K562 (cell line): ENCODE measurements around the gene HDLBP. TPM values are rescaled to one million over a fixed set of nuclear protein-coding genes. Genes with fewer than 3 reads are reported as not detected.

ENCODE experiments used
- ATAC-seq: fragments of 200-7000 bp; cut with Tn5 transposase; 3 replicates; pipeline ENCODE4 v1.9.1; 2020; ENCODE audit warnings: moderate library complexity
- BruUV-seq: library from RNA; stranded (reverse); fragments of 400-500 nt; replicated peaks from 2 replicates; lab custom pipeline; 2021; lab: Mats Ljungman, UMichigan
- CTCF ChIA-PET: fragments of 300-600 bp; formaldehyde crosslinking; extraction: SDS; loops from one replicate; lab custom pipeline; 2021; ENCODE audit warnings: low intra/inter-chr PET ratio; lab: Yijun Ruan, JAX
- POLR2A ChIA-PET: fragments of 300-600, 350-650 bp; sonication (Branson Sonifier 250); formaldehyde crosslinking; extraction: SDS; loops from one replicate; lab custom pipeline; 2021; ENCODE audit warnings: antibody characterized with exemption, inconsistent platforms; lab: Yijun Ruan, JAX
- DNase-seq, 4 experiments: peaks; one replicate each; pipeline versions ENCODE4 v3.0.0 to v3.0.0-alpha.2; 2011 to 2018; ENCODE audit warnings: low spot score in 3 of 4, mixed read lengths in 3 of 4; ENCODE audit errors: extremely low read depth in 1 of 4
- FAIRE-seq: peaks from 2 replicates; lab custom pipeline; 2011; peaks lifted over from hg19 to GRCh38; lab: Jason Lieb, UNC
- H2AFZ ChIP-seq: 2 replicates; pipeline ENCODE4 v1.6.0; 2011; ENCODE audit warnings: low read depth, low read length, control low read depth, inconsistent platforms
- H3K27ac ChIP-seq: fragments of 200-600 bp; 3 replicates; pipeline ENCODE4 v1.8.0; 2011; ENCODE audit warnings: low read depth, mild to moderate bottlenecking, control low read depth, inconsistent platforms, low read length, moderate library complexity, mixed read lengths; ENCODE audit errors: extremely low read depth
- H3K27me3 ChIP-seq, 2 experiments: fragments of 300-600 bp in 1 of 2; 2 replicates in 1 of 2; 3 replicates in 1 of 2; pipeline versions ENCODE4 v1.6.0 to v1.8.0; 2011; ENCODE audit warnings: inconsistent platforms in 2 of 2, low read length in 2 of 2, mild to moderate bottlenecking in 1 of 2, mixed read lengths in 1 of 2, moderate library complexity in 1 of 2; ENCODE audit not compliant: control insufficient read depth in 2 of 2, insufficient read depth in 2 of 2
- H3K36me3 ChIP-seq: fragments of 300-600 bp; 3 replicates; pipeline ENCODE4 v1.8.0; 2011; ENCODE audit warnings: mild to moderate bottlenecking, low read length, inconsistent platforms; ENCODE audit not compliant: control insufficient read depth, insufficient read depth
- H3K4me1 ChIP-seq, 2 experiments: fragments of 200-600 bp in 1 of 2; replicated peaks in 1 of 2; 2 replicates in 1 of 2; 3 replicates in 1 of 2; pipeline versions ENCODE4 v1.5.1 to v1.8.0; 2011; ENCODE audit warnings: inconsistent platforms in 2 of 2, low read length in 2 of 2, mild to moderate bottlenecking in 1 of 2, mixed read lengths in 1 of 2, moderate library complexity in 1 of 2; ENCODE audit not compliant: control insufficient read depth in 2 of 2, insufficient read depth in 2 of 2
- H3K4me2 ChIP-seq: 2 replicates; pipeline ENCODE4 v1.6.1; 2011; ENCODE audit warnings: low read length, control low read depth, inconsistent platforms, mixed read lengths; ENCODE audit not compliant: insufficient read depth
- H3K4me3 ChIP-seq: fragments of 200-600 bp; sonication (generic), shearing (Covaris generic); 2 replicates; pipeline ENCODE4 v1.5.1; 2016; ENCODE audit warnings: control low read depth, inconsistent platforms
- H3K79me2 ChIP-seq: fragments of 200-600 bp; 3 replicates; pipeline ENCODE4 v1.8.0; 2011; ENCODE audit warnings: low read length, inconsistent platforms; ENCODE audit not compliant: control insufficient read depth, insufficient read depth
- H3K9ac ChIP-seq, 2 experiments: 2 replicates each; pipeline versions ENCODE4 v1.6.0 to v1.6.1; 2011; ENCODE audit warnings: low read depth in 2 of 2, low read length in 2 of 2, control low read depth in 1 of 2, inconsistent platforms in 1 of 2, mild to moderate bottlenecking in 1 of 2, mixed read lengths in 1 of 2; ENCODE audit not compliant: insufficient read depth in 1 of 2
- H3K9me1 ChIP-seq: one replicate; pipeline ENCODE4 v1.6.0; 2011; ENCODE audit warnings: inconsistent platforms, mild to moderate bottlenecking, low read length, moderate library complexity; ENCODE audit not compliant: control insufficient read depth, insufficient read depth
- H3K9me3 ChIP-seq: replicated peaks from 2 replicates; pipeline ENCODE4 v1.5.1; 2011; ENCODE audit warnings: low read depth, low read length, inconsistent platforms; ENCODE audit not compliant: control insufficient read depth, insufficient read depth
- H4K20me1 ChIP-seq: replicated peaks from 2 replicates; pipeline ENCODE4 v1.6.1; 2011; ENCODE audit warnings: low read length, inconsistent platforms, mixed read lengths; ENCODE audit not compliant: control insufficient read depth, insufficient read depth
- HIVEP1 ChIP-seq: fragments of 250-450 bp; sonication (Bioruptor Pico); IDR thresholded peaks from 2 replicates; pipeline ENCODE4 v1.4.0; 2020; ENCODE audit warnings: mild to moderate bottlenecking
- WGBS: fragments of 100-300 bp; shearing (Covaris generic); methylation state at CpG from one replicate; pipeline ENCODE4 v1.1.6; 2016; ENCODE audit warnings: low coverage, mixed read lengths; ENCODE audit not compliant: insufficient coverage; ENCODE audit errors: missing lambda C conversion rate; 5-methylcytosine and 5-hydroxymethylcytosine counted together
- in situ Hi-C: fragments of 300-500 bp; cut with MboI; formaldehyde crosslinking; loops from 4 replicates; pipeline ENCODE4 v1.15.0; 2018; ENCODE audit warnings: inconsistent platforms, mixed read lengths
- intact Hi-C: fragments of 100-400 bp; cut with micrococcal nuclease; formaldehyde crosslinking; loops from 2 replicates; pipeline ENCODE4 v1.14.2; 2022
- polyA plus RNA-seq, 8 experiments: library from polyadenylated mRNA; depleted of rRNA in 4 of 8; stranded (reverse) in 5 of 8; unstranded in 3 of 8; fragments of >200 nt; fragmentation: Nextera tagmentation in 2 of 8; fragmentation: Illumina TruSeq in 1 of 8; extraction: Ambion mirVana in 2 of 8; extraction: Trizol in 1 of 8; gene quantifications; 2 replicates each; pipeline versions ENCODE4 v1.2.1 to v1.2.3, GENCODE V29; 2011 to 2014; ENCODE audit warnings: inconsistent platforms in 1 of 8, missing spikeins in 1 of 8
- total RNA-seq, 7 experiments: library from RNA; depleted of rRNA in 6 of 7; stranded (reverse); fragments of >200 nt in 6 of 7; fragmentation: Illumina TruSeq in 2 of 7; extraction: Trizol in 2 of 7; gene quantifications; 2 replicates each; pipeline versions ENCODE4 v1.2.1 to v1.2.3, GENCODE V29; 2011 to 2021; ENCODE audit warnings: low replicate concordance in 1 of 7
- TF ChIP-seq, protein P1 (sequence below): fragments of 450-650 bp; IDR thresholded peaks from 2 replicates; pipeline ENCODE4 v1.6.1; 2017; ENCODE audit warnings: antibody characterized with exemption

HDLBP gene
- total and polyA plus RNA-seq, 9 of the 15 experiments (the other 6 are each of a cell fraction or from before 2014, with no cell fraction given) = 24.4 to 378 (median 146) TPM

DNA sequence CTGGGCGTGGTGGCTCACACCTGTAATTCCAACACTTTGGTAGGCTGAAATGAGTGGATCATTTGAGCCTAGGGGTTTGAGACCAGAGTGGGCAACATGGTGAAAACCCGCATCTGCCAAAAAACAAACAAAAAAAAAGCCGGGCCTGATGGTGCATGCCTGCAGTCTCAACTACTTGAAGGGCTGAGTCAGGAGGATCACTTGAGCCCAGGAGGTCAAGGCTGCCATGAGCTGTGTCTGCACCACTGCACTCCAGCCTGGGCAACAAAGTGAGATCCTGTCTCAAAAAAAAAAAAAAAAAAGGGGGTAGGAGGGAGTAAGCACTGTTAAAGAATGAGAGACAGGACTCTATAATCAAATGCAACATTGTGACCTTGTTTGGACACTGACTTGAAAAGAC, 54.6 kb downstream of the HDLBP start:
- no peaks in the 10 kb centered on the region for H3K4me1 ChIP-seq
- no peaks in the 10 kb centered on the region; the same call in 1 of the 2 replicates for H4K20me1 ChIP-seq
- no peaks in the 10 kb centered on the region for H3K9me3 ChIP-seq
- no peak for ATAC-seq
- no peak overlapping the region for H3K4me3 ChIP-seq
- POLR2A ChIA-PET = interaction anchor here (1.2 to 1.3 kb wide), 2 partner anchors 8 to 33 kb away, joined by 3 read pairs; no protein-coding TSS in a partner anchor
- no TSS peak for BruUV-seq
- no peaks in the 10 kb centered on the region for H3K9me1 ChIP-seq
- no peak overlapping the region for H3K4me2 ChIP-seq
- no peak overlapping the region for H2AFZ ChIP-seq
- no peak for FAIRE-seq
- no peaks in the 10 kb centered on the region for H3K27me3 ChIP-seq
- 93% methylated on average over 3 of the region's 3 CpGs for WGBS
- H3K36me3 ChIP-seq = peaks cover 85% of the 10 kb centered on the region
- no peak for DNase-seq
- TF ChIP-seq, protein P1, sequence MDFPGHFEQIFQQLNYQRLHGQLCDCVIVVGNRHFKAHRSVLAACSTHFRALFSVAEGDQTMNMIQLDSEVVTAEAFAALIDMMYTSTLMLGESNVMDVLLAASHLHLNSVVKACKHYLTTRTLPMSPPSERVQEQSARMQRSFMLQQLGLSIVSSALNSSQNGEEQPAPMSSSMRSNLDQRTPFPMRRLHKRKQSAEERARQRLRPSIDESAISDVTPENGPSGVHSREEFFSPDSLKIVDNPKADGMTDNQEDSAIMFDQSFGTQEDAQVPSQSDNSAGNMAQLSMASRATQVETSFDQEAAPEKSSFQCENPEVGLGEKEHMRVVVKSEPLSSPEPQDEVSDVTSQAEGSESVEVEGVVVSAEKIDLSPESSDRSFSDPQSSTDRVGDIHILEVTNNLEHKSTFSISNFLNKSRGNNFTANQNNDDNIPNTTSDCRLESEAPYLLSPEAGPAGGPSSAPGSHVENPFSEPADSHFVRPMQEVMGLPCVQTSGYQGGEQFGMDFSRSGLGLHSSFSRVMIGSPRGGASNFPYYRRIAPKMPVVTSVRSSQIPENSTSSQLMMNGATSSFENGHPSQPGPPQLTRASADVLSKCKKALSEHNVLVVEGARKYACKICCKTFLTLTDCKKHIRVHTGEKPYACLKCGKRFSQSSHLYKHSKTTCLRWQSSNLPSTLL = no peak
- no peak for TF ChIP-seq HIVEP1 (CRISPR knock-in tag)
- H3K27ac ChIP-seq = no peak overlapping the region
- intact Hi-C loops (no loop called here), in situ Hi-C loops (no loop called here)
- H3K79me2 ChIP-seq = no peaks in the 10 kb centered on the region; the same call in 2 of the 3 replicates
- CTCF ChIA-PET = no interaction called here
- H3K9ac ChIP-seq = no peak overlapping the region
